H54 (cell line): Measurements from ENCODE around the gene ST3GAL3.
"Not testable (repeated sequence)": the region's sequence is repeated elsewhere in the genome, so short reads cannot be mapped to it uniquely, and the experiment has no call there.

Experiments used
- DNase-seq: peaks from one replicate; pipeline ENCODE4 v3.0.0; 2011; ENCODE audit warnings: low spot score, mixed read lengths; ENCODE audit not compliant: insufficient read length
- FAIRE-seq: peaks from 3 replicates; lab custom pipeline; 2011; peaks lifted over from hg19 to GRCh38; lab: Jason Lieb, UNC
- POLR2A ChIP-seq: IDR thresholded peaks from 2 replicates; pipeline ENCODE4 v1.6.1; 2011; ENCODE audit warnings: low read depth, mild to moderate bottlenecking, low read length

The ST3GAL3 gene

GRCh38 chr1:43711049-43711448, 3.7 kb downstream of the ST3GAL3 start:
- FAIRE-seq: peak; percentile 68
- no peak for DNase-seq

GRCh38 chr1:43711524-43712386, 4.4 kb downstream of the ST3GAL3 start:
- no peak for TF ChIP-seq POLR2A
- DNase-seq: no peak
- peak; percentile 60 for FAIRE-seq

More at GRCh38 chr1:43711049-43711448, 3.7 kb downstream of the ST3GAL3 start:
- TF ChIP-seq POLR2A: no peak

DNA sequence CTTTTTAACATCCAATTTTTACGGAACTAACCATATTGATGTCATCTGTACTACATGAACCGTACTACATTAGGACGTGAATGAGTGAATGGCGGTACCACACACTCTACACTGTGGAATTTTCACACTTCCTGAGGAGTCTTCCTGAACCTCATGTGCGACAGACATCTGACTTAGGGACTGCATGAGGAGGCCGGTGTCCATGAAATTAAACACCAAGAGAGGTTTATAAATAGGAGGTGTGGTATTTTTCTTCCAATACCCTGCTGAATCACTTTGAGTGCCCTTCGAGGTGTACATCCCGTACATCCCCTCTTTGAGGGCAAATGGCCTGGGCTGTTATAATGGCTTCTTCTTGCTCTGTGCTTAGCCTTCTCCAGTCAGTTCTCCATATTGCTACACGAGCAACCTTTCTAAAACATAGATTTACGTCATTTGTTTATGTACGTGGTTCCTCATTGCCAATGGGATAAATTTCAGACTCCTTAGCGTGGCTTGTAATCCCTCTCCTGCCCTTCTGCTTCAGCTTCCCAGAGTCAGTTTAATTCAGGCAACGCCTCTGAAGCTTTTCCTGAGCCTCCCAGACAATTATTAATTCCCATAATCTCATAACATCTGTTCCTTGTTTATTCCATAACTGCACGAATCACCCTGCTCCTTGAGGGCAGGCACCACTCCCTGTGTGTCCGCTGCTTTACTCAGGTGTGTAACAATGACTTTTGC, 9.4 kb downstream of the ST3GAL3 start:
- FAIRE-seq (no peak), DNase-seq (no peak)
- TF ChIP-seq POLR2A: no peak

- no peak for TF ChIP-seq POLR2A
- DNase-seq: no peak
- FAIRE-seq: no peak
Observed at GRCh38 chr1:43719063-43719462, 11.7 kb downstream of the ST3GAL3 start.

GRCh38 chr1:43719670-43720419, 12.5 kb downstream of the ST3GAL3 start:
- FAIRE-seq, DNase-seq: not testable (repeated sequence)

GRCh38 chr1:43722810-43723209, 15.5 kb downstream of the ST3GAL3 start:
- FAIRE-seq (no peak), DNase-seq (no peak)
- TF ChIP-seq POLR2A: no peak

DNA sequence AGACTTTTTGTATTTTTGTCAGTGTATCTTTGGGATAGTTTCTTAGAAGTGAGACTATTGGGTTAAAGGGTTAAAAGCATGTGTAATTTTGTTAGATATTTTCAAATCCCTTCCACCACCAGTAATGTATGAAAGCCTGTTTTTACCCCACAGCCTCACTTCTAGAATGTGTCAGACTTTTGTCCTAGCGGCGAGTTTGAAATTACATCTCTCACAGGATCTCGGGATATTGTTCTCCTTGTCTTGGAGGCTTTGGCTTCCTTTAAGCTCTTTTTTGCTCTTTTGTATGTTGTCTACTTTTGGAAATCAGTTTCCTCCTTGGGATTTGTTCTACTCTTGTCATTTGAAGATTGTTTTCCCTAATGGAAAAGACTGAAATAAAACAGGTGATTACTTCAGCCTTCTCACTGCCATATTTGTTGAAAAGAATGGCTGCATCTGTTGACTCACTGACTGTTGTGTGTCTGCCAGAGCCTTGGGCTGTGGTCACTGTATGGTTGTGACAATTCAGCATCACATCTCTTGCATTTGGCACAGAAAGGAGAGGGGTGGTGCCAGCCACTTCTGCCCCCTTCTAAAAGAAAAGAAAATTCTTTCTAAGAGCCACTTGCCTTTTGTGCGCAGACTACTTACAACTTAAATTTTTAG, 22.6 kb downstream of the ST3GAL3 start:
- no peak for TF ChIP-seq POLR2A
- DNase-seq: no peak
- peak; percentile 60 for FAIRE-seq

- FAIRE-seq (no peak), DNase-seq (no peak)
- TF ChIP-seq POLR2A: no peak
Observed at GRCh38 chr1:43731867-43732531, 24.7 kb downstream of the ST3GAL3 start.

DNA sequence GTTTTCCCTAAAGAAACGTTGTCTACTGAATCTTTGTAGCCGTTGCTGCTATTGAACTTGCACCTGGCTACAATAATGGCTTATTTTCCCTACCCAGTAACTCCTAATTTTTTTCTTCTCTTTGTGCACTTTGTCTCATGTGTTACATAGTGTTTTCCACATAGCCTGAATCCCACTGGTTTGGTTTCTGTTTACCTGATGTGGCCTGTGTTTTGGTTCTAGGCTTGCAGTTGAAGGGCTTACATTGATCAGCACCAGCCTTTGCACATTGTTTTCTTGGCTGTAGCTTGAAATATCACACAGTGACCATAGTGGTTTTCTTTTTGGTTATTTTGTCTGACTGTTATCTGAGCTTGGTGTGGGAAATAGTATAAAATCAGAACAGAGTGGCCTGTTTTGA, 29.5 kb downstream of the ST3GAL3 start:
- FAIRE-seq (no peak), DNase-seq (no peak)
- no peak for TF ChIP-seq POLR2A

- DNase-seq (no peak), FAIRE-seq (no peak)
- no peak for TF ChIP-seq POLR2A
Observed at GRCh38 chr1:43742026-43742425, 34.7 kb downstream of the ST3GAL3 start.

- DNase-seq: no peak
- no peak for TF ChIP-seq POLR2A
- no peak for FAIRE-seq
Observed at GRCh38 chr1:43743206-43743605, 35.9 kb downstream of the ST3GAL3 start.

DNA sequence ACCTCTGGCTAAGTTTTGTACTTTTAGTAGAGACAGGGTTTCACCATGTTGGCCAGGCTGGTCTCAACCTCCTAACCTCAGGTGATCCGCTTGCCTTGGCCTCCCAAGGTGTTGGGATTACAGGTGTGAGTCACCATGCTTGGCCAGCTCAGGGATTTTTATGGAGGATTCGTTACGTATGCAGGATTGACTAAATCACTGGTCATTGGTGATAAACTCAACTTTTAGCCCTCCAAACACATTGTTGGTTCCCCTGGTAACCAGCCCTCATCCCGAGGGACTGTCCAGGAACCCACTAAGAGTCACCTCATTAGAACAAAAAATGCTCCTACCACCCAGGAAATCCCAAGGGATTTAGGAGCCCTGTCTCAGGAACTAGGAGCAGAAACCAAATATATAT, 40.4 kb downstream of the ST3GAL3 start:
- no peak for TF ChIP-seq POLR2A
- DNase-seq (no peak), FAIRE-seq (no peak)

GRCh38 chr1:43750083-43750482, 42.7 kb downstream of the ST3GAL3 start:
- no peak for FAIRE-seq
- no peak for DNase-seq
- TF ChIP-seq POLR2A: no peak

DNA sequence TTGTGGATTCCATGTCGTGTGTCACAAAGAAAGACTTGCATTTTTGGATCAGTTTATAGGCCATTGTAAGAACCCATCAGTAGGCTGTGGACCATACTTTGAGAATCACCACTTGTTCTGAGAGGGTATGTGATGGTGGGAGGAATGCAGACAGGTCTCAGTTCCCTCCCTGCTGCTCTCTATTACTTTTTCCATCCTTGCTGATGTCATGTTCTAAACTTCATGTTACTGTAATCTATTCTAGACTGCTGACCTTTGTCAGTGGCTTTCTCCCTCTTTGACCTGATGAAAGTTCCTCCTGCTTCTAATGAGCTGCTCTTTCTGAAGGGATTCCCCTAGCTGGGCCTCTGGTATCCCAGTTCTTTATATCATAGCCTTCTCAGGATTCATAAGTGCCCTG, 46.1 kb downstream of the ST3GAL3 start:
- TF ChIP-seq POLR2A: no peak
- DNase-seq: no peak
- peak; percentile 62 for FAIRE-seq
